Stomach (tissue), 4 donors: ENCODE data around the gene REPIN1.

ENCODE experiments used
- CTCF ChIP-seq, 7 experiments: fragments of 450-650 bp in 4 of 7; fragments of 200-600 bp in 3 of 7; sonication (generic) in 3 of 7; IDR thresholded peaks; one replicate each; pipeline ENCODE4 v1.5.1; 2016 to 2019; ENCODE audit warnings: antibody characterized with exemption in 7 of 7, control low read depth in 2 of 7, mild to moderate bottlenecking in 1 of 7
- EP300 ChIP-seq: sonication (generic); formaldehyde crosslinking; IDR thresholded peaks from one replicate; pipeline ENCODE4 v1.6.1; 2017; ENCODE audit warnings: antibody characterized with exemption
- POLR2A ChIP-seq, 4 donors: fragments of 450-650 bp; IDR thresholded peaks; one replicate each; pipeline ENCODE4 v1.6.1; 2016; ENCODE audit warnings: antibody characterized with exemption in 4 of 4, control low read depth in 2 of 4, mild to moderate bottlenecking in 1 of 4, moderate library complexity in 1 of 4

GRCh38 chr7:150390205-150390604, 21.6 kb downstream of the REPIN1 start:
- TF ChIP-seq CTCF (IDR thresholded peaks at IDR 0.05) (no peak), POLR2A (IDR thresholded peaks at IDR 0.05) (no peak), EP300 (no peak)
